Psoas muscle (tissue), 8 donors: ENCODE results near the gene GYPC. TPM values are rescaled to one million over a fixed set of nuclear protein-coding genes. Genes with fewer than 3 reads are reported as not detected.

Experiments
- ATAC-seq, 4 donors: fragments of 200-7000 bp; cut with Tn5 transposase; one replicate each; pipeline ENCODE4 v1.9.1; 2020; ENCODE audit warnings: moderate library complexity in 3 of 4, mild to moderate bottlenecking in 2 of 4
- DNase-seq, 2 donors: peaks; one replicate each; pipeline ENCODE4 v3.0.0-alpha.2; 2020
- H3K27ac ChIP-seq: fragments of 200-600 bp; one replicate; pipeline ENCODE4 v1.8.0; 2022
- H3K27me3 ChIP-seq, 3 donors: fragments of 200-600 bp in 1 of 3; one replicate each; pipeline versions ENCODE4 v1.6.1 to v1.8.0; 2013 to 2022; ENCODE audit warnings: low read length in 2 of 3, mild to moderate bottlenecking in 2 of 3, moderate library complexity in 1 of 3; ENCODE audit not compliant: insufficient read depth in 3 of 3
- H3K36me3 ChIP-seq, 2 donors: fragments of 200-600 bp in 1 of 2; one replicate each; pipeline versions ENCODE4 v1.6.1 to v1.8.0; 2013 to 2022; ENCODE audit warnings: low read depth in 1 of 2, mild to moderate bottlenecking in 1 of 2, moderate library complexity in 1 of 2; ENCODE audit not compliant: insufficient read depth in 1 of 2
- H3K4me1 ChIP-seq: fragments of 200-600 bp; one replicate; pipeline ENCODE4 v1.8.0; 2022
- H3K4me3 ChIP-seq: fragments of 200-600 bp; one replicate; pipeline ENCODE4 v1.8.0; 2022; ENCODE audit warnings: mild to moderate bottlenecking
- H3K9me3 ChIP-seq: fragments of 200-600 bp; one replicate; pipeline ENCODE4 v1.8.0; 2022
- WGBS, 3 donors: extraction: QIAGEN DNeasy Blood & Tissue Kit; methylation state at CpG; one replicate each; pipeline versions ENCODE4 v1.1.6 to v1.1.7; 2013; 5-methylcytosine and 5-hydroxymethylcytosine counted together
- intact Hi-C, 2 donors: fragments of 100-400 bp; cut with DNase I; formaldehyde crosslinking; loops; one replicate each; pipeline versions ENCODE4 v1.11.0 to v1.14.2; 2022
- polyA plus RNA-seq, 3 donors: library from polyadenylated mRNA; stranded (reverse); fragments of 200-250 nt; gene quantifications; one replicate each; pipeline ENCODE4 v1.2.3, GENCODE V29; 2013
- total RNA-seq, 4 donors: library from RNA; stranded (reverse); fragmentation: NEBNext Ultra II Directional in 2 of 4; extraction: Animal tissue kit (Norgen Biotek cat#: 25700) in 2 of 4; gene quantifications; one replicate each; pipeline versions ENCODE4 v1.2.1 to v1.2.4, GENCODE V29; 2021 to 2023
- TF ChIP-seq, protein P1 (sequence below): fragments of 200-600 bp; IDR thresholded peaks from one replicate; pipeline ENCODE4 v1.8.0; 2022; ENCODE audit warnings: antibody characterized with exemption
- donor health status: healthy with polysubstance abuse.
- donor health status: DM: no; HTN: no; CAD: no; lungs with moderate emphysema.
- donor health status: Bipolar disorder and iron deficiency.
- donor health status: healthy.
- donor health status: DM: yes; HTN: yes; CAD: no.
- donor health status: DM: no; HTN: no; CAD: no.
- donor health status: DM: no; HTN: no; CAD: no.
- donor health status: DM: yes; HTN: yes; CAD: no.

GYPC gene
- total and polyA plus RNA-seq, 7 donors: 53.4 to 144 (median 92.7) TPM

DNA sequence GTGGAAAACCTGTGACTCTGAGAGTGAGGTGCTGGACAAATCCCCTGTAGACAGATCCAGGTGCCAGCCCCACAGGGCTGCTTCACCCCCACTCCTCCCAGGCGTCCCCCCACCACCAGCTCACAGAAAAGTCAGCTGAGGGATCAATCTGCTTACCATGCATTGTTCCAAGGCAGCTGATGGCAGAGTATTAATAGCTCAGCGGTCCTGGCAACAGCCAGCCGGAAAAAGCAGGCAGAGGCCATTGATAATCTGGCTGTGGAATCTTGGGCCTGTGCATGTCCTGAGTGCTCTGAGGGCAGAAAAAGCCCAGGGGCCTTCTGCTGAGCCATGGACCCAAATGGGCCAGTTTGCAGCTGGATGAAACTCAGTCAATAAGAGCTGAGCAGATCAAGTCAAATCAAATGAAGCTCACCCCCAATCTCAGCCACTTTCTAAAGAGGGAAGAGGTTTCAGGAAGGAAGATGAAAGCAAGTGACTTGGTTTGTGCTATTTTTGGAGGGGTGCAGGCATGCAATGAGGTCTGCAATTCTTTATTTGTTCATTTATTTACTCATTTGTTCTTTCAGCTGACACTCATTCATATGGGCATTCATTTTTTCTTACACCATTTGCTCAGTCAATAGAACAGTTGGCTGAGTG, 63.4 kb downstream of the GYPC start:
- H3K9me3 ChIP-seq: no peaks in the 10 kb centered on the region
- WGBS, 3 donors: 18 to 25% (median 22%) methylated on average over 3 of the region's 3 CpGs
- H3K4me3 ChIP-seq: no peak overlapping the region
- H3K4me1 ChIP-seq: peaks cover 7% of the 10 kb centered on the region
- peak; percentile 30 to 75 (median 48) for ATAC-seq
- no peak for DNase-seq
- TF ChIP-seq, protein P1, sequence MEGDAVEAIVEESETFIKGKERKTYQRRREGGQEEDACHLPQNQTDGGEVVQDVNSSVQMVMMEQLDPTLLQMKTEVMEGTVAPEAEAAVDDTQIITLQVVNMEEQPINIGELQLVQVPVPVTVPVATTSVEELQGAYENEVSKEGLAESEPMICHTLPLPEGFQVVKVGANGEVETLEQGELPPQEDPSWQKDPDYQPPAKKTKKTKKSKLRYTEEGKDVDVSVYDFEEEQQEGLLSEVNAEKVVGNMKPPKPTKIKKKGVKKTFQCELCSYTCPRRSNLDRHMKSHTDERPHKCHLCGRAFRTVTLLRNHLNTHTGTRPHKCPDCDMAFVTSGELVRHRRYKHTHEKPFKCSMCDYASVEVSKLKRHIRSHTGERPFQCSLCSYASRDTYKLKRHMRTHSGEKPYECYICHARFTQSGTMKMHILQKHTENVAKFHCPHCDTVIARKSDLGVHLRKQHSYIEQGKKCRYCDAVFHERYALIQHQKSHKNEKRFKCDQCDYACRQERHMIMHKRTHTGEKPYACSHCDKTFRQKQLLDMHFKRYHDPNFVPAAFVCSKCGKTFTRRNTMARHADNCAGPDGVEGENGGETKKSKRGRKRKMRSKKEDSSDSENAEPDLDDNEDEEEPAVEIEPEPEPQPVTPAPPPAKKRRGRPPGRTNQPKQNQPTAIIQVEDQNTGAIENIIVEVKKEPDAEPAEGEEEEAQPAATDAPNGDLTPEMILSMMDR: no peak
- H3K27me3 ChIP-seq: no peaks in the 10 kb centered on the region
- intact Hi-C loops: no loop called here
- H3K27ac ChIP-seq: no peak overlapping the region
- H3K36me3 ChIP-seq: no peaks in the 10 kb centered on the region

DNA sequence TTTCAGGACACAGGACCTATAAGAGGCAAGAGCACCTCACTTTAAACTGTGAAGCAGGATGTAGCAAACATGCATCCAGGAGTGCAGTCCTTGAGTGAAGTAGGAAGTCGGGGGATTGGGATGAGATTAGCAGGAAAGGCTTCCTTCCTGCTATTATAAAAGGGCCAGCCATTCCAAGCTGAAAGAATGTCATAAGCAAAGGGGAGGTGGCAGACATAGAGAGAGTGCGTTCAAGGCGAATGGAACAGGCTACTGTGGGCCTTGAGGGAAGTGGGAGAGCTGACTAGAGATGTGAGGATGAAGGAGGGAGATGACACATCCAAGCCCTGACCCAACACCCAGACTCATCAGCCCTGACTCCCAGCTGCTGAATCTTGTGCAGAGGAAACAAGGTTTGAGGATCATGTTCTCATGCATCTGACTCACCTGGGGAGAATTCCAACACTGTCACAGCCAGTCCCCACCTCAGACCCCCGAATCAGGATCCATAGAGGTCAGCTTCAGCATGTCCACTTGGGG, 63.9 kb downstream of the GYPC start:
- 70 to 77% (median 72%) methylated on average over 4 of the region's 4 CpGs for WGBS, 3 donors
- no peak for DNase-seq
- H3K36me3 ChIP-seq: no peaks in the 10 kb centered on the region
- H3K4me3 ChIP-seq: no peak overlapping the region
- peaks cover 7% of the 10 kb centered on the region for H3K4me1 ChIP-seq
- H3K27ac ChIP-seq: no peak overlapping the region
- H3K9me3 ChIP-seq: peaks cover 4% of the 10 kb centered on the region
- H3K27me3 ChIP-seq: no peaks in the 10 kb centered on the region
- peak in 3 of 4 donors; percentile 51 to 73 (median 58) for ATAC-seq
- TF ChIP-seq, protein P1: no peak
- intact Hi-C loops: no loop called here

DNA sequence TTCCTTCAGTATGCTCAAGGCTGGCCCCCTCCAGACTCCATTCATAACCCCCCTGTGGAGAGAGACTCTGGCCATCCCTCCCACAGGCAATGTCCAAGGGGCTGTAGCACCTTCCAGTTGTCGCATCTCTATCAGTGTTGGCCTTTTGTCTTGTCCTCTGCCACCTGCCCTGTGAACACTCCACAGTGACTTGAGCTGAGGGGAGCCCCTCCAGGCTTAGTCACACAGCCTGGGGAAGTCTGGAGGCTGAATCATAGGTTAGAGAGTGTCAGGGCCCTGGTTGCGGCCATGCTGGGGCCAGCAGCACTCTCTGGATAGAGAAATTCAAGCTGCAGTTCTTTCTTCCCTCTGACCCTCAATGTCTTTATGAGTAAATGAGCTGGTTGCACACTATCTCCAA, 64.7 kb downstream of the GYPC start:
- TF ChIP-seq, protein P1: no peak
- H3K9me3 ChIP-seq: peaks cover 11% of the 10 kb centered on the region
- H3K27me3 ChIP-seq: no peaks in the 10 kb centered on the region
- intact Hi-C loops: no loop called here
- H3K36me3 ChIP-seq: no peaks in the 10 kb centered on the region
- H3K4me3 ChIP-seq: no peak overlapping the region
- H3K27ac ChIP-seq: no peak overlapping the region
- ATAC-seq: peak in 1 of 4 donors; percentile 48
- DNase-seq: no peak
- 97 to 100% (median 98%) methylated on average over 2 of the region's 2 CpGs for WGBS, 3 donors
- peaks cover 7% of the 10 kb centered on the region for H3K4me1 ChIP-seq

DNA sequence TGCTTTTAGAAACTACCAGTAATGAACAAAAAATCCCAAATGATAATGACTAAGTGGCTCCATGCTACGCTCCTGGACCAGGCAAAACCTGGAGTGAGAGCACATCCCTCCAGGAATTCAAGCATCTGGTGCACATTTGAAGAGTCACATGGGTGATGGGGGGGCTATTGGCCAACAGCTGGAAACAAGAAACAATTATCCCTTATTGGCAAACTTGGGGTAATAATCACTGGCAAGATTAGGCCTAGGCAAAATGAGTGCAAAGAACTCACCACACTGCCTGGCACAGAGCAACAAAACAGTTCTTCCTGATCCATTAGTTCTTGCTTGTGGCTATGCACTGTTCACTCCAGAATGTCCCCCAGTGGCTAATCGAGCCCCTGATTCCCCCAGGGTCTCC, 66.1 kb downstream of the GYPC start:
- no peak overlapping the region for H3K4me3 ChIP-seq
- H3K27me3 ChIP-seq: no peaks in the 10 kb centered on the region
- intact Hi-C loops: no loop called here
- DNase-seq (no peak), ATAC-seq (no peak)
- 68 to 80% (median 69%) methylated on average over 2 of the region's 2 CpGs for WGBS, 3 donors
- H3K9me3 ChIP-seq: peaks cover 14% of the 10 kb centered on the region
- no peak overlapping the region for H3K27ac ChIP-seq
- H3K36me3 ChIP-seq: no peaks in the 10 kb centered on the region
- H3K4me1 ChIP-seq: peaks cover 7% of the 10 kb centered on the region
- TF ChIP-seq, protein P1: no peak

GRCh38 chr2:126722546-126722945, 66.6 kb downstream of the GYPC start:
- H3K4me1 ChIP-seq: peaks cover 7% of the 10 kb centered on the region
- H3K4me3 ChIP-seq: no peak overlapping the region
- TF ChIP-seq, protein P1: no peak
- no peaks in the 10 kb centered on the region for H3K36me3 ChIP-seq
- H3K27me3 ChIP-seq: no peaks in the 10 kb centered on the region
- DNase-seq (no peak), ATAC-seq (no peak)
- intact Hi-C loops: no loop called here
- WGBS, 3 donors: 23 to 44% (median 25%) methylated on average over 4 of the region's 4 CpGs
- no peak overlapping the region for H3K27ac ChIP-seq
- H3K9me3 ChIP-seq: peaks cover 14% of the 10 kb centered on the region
